Kasumi-1 (cell line): ENCODE results near the gene GALNT10.

Source experiments
- DNase-seq, 2 experiments: peaks; one replicate each; lab custom pipeline; 2025; lab: John Stamatoyannopoulos, UW

GALNT10 gene

GRCh38 chr5:154203798-154204578 is 13.5 kb downstream of the GALNT10 start:
- DNase-seq: no peak

DNA sequence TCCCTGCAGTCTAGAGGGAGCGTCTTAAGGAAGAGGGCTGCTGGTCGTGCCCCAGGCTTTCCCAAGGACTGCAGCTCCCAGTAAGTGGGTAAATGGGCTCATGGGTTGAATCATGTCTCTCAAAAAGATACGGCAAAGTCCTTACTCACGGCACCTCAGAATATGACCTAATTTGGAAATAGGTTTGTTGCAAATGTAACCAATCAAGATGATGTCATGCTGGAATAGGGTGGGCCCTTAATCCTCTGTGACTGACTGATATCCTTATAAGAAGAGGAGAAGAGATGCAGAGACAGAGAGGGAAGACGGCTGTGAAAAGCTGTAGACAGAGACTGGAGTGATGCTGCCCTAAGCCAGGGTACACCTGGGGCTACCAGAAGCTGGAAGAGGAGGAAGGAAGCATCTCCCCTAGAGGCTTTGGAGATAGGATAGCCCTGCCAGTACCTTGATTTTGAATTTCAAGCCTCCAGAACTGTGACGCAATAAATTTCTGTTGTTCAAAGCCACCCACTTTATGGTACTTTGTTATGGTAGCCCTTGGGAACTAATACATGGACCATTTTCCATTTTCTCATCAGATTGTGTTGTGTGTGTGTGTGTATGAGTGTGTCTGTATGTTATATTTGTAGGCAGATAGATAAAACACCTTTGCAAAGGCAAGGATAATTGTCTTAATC is 15.0 kb downstream of the GALNT10 start:
- DNase-seq: no peak

- peak; percentile 70 to 74 for DNase-seq
These were observed 15.8 kb downstream of the GALNT10 start for GRCh38 chr5:154206311-154206710.

DNA sequence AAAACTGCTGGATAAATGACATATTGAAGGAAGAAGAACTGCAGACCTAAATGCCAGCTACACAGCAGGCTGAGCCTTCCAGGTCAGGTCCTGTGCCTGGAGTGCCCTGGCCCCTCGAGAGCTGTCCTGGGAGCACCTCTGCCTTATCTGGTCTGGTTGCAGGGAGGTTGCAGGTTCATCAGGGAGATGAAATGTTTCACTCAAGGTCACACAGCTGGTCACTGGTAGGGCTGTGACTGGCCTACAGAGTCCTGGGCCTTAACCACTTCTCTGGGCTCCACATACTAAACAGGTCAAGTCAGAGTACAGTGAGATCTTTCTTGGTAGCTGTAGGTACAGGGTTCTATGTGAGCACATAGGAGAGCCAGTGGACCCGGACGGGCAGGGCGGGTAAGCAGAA is 16.7 kb downstream of the GALNT10 start:
- DNase-seq: no peak

DNA sequence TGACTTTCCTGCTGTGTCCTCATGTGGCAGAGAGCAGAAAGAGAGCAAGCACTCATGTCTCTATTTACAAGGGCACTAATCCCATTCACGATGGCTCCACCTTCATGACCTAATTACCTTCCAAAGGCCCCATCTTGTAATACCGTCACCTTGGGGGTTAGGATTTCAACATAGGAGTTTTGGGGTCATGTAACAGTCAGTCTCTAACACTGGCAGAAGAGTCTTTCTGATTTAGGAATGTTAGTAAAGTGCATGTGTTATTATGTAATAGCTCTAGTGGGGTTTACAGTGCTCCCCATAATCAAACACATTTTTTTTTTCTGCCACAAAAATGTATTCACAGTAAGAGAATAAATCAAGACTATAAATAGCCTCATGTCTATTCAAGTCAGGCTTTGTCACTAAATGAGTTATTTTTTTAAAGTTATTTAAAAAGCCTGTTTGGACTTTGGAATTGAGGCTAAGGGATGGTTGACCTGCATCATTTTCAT is 19.1 kb downstream of the GALNT10 start:
- no peak for DNase-seq

- DNase-seq: no peak
These were observed 19.6 kb downstream of the GALNT10 start for GRCh38 chr5:154210163-154210562.

DNA sequence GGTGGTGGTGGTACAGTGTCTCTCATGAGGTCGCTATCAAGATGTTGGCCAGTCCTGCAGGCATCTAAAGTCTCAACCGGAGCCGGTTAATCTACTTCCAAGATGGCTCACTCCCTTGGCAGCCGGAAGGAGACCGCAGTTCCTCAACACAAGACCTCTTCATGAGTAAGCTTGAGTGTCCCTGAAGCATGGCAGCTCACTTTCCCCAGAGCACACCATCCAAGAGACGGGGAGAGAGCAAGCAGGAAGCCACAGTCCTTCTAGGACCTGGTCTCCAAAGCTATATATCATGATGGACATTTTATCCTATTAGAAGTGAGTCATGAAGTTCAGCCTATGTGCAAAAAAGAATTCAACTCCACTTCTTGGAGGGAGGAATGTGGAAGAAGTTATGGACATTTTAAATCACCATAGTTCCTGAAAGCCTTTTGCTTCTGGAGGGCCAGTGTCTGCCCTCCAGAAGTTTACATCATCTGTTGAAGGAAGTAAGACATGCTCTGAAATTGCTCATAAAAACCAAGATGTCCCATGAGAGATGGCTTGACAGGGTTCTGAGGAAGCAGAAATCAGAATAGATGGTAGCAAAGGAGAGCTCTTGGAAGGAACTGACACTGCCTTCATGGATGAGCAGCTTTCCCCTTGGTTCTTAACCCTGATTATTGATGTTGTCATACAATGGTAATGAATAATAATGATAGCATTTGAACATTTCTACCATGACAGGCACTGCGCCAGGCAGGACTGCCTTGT is 21.3 kb downstream of the GALNT10 start:
- no peak for DNase-seq

- no peak for DNase-seq
These were observed 23.1 kb downstream of the GALNT10 start for GRCh38 chr5:154213592-154213991.

- DNase-seq: no peak
These were observed 24.0 kb downstream of the GALNT10 start for GRCh38 chr5:154214371-154215106.

GRCh38 chr5:154215571-154216325 is 25.2 kb downstream of the GALNT10 start:
- DNase-seq: no peak

DNA sequence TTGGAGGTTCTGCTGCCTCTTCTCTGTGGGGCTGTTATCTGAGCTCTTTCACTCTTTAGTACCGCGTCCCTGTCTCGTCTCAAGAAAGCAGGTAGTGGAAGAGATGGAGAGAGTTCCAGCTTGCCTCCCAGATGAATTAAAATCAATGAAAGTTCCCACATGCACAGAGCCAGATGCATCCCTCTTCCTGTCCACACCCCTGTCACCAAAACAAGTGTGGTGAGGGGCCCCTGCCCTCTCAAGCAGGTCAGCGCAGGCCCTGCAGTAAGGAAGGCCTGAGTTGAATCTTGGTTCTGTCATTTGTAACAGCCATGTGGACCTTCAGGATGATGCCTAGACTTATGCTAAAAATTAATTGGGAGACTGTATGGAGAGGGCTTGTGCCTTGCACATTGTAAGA is 26.9 kb downstream of the GALNT10 start:
- no peak for DNase-seq

DNA sequence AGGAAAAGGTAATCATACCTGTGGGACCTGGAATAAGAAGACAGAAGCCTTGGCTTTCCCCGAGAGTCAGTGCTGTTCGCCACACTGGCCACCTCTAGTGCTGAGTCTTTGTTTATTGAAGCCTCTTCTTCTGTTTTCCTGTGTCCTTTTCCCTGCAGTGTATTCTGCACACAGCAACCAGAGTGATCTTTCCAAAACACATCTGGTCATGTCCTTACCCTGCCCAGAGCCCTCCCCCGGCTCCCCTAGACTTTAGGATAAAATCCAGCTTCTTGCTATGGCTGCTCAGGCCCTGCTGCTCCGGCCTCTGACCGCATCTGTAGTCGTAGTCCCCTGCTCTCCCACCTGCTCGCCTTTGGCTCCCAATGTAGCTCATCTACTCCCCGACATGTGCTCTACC is 28.3 kb downstream of the GALNT10 start:
- no peak for DNase-seq

- no peak for DNase-seq
These were observed 30.1 kb downstream of the GALNT10 start for GRCh38 chr5:154220625-154221024.

DNA sequence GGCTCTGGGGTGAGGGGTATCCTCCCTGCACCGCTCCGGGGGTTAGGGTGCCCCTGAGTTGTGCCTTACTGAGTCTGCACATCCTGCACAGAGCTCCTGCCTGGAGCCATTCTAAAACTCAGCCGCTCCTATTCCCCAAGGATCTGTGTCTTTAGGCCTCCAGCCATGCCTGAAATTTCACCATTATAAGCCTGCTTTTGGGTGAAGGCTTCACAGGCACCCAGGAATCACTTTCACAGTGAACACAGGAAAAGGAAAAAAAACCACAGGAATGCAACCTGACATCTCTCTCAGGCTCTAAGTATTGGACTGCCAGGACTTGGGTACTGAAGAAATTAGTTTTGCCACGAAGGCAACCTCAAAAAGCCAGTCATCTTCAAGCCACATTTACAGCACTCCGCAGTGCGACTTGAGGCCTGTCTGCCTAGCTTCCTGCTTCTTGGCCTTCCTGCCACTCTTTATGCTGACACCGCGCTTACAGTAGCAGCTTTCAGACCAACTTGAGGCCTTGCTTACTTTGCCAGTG is 30.9 kb downstream of the GALNT10 start:
- DNase-seq: peak; percentile 67 to 74

DNA sequence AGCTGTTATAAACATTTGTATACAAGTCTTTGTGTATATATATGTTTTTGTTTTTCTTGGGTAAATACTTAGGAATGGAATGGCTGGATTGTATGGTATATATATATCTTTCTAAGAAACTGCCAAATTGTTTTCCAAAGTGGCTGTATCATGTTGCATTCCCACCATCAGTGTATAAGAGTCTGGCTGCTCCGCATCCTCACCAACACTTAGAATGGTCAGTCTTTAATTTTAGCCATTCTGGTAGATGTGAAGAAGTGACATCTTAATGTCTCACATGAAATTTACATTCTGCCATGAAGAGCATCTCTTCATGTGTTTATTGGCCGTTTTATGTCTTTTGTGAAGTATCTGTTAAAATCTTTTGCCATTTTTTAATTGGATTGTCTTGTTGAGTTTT is 31.9 kb downstream of the GALNT10 start:
- no peak for DNase-seq

GRCh38 chr5:154223320-154223719 is 32.8 kb downstream of the GALNT10 start:
- DNase-seq: no peak

- DNase-seq: no peak
These were observed 36.6 kb downstream of the GALNT10 start for GRCh38 chr5:154227090-154227489.

DNA sequence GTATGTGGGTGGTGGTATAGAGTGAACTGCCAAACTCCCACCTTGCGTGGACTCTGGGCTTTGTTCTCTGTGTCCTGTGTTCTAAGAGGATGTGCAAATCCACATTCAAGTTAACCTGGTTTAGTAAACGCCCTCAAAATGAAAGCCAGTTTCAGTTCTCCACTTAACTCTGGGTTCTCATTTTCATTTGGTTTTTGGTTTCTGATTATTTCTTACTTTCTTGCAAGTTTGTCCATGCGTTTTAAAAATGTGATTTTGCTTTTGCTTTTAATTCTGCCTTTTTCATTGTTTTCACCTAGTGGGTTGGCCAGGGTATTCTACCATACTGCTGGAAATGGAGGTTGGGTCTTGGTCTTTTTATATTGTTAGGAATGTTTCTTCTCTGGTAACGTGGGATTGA is 38.2 kb downstream of the GALNT10 start:
- no peak for DNase-seq

DNA sequence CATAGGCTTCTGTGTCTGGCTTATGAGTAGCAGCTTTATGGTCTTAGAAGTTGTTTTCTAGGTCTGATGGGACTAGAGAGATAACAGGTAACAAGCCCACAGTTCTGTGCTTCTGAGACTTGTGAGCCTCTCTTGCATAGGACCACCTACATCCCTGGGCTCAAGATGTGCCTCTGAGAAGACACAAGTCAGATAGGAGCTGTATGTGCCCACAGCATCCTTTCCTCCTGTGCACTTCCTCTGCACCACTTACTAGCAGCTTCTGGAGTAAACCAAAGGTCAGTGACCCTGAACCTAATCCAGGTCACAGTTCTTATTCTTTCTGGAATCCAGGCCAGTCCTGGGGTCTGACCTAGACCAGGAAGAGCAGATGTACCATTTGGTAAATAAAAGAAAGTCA is 40.0 kb downstream of the GALNT10 start:
- DNase-seq: no peak

DNA sequence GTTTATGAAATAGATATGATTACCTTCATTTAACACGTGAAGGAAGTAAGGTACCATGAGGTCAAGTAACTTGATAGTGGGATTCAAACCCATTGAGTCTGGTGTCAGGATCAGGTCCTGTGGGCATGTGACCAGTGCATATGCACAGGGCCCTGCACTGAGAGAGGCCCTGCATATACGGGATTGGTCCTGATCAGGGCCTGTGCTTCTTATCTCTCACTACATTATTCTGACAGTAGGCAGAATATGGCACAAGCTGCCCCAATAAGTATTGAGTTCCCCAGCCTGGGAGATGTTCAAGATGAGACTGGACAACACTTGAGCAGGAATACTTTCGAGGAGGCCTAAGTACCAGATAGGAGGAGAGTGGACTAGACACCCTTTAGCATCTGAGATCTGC is 44.0 kb downstream of the GALNT10 start:
- no peak for DNase-seq

GRCh38 chr5:154236011-154236410 is 45.5 kb downstream of the GALNT10 start:
- no peak for DNase-seq
